Omental fat pad (tissue), 4 donors: ENCODE measurements around the gene KLHDC4. TPM values are rescaled to one million over a fixed set of nuclear protein-coding genes. Genes with fewer than 3 reads are reported as not detected.

Experiments
- ATAC-seq: fragments of 150-250 bp; one replicate; pipeline ENCODE4 v1.9.1; 2016; ENCODE audit warnings: mild to moderate bottlenecking, moderate library complexity; ENCODE audit not compliant: low FRiP score
- DNase-seq: peaks from one replicate; pipeline ENCODE4 v3.0.0-alpha.2; 2019; ENCODE audit warnings: low spot score
- total RNA-seq, 4 donors: library from RNA; depleted of rRNA; stranded (reverse); fragments of >200 nt; gene quantifications; one replicate each; pipeline ENCODE4 v1.1.0, GENCODE V29; 2016
- TF ChIP-seq, protein P1 (sequence below), 3 donors: fragments of 450-650 bp; IDR thresholded peaks; one replicate each; pipeline ENCODE4 v1.5.1; 2016 to 2017; ENCODE audit warnings: antibody characterized with exemption in 3 of 3, mild to moderate bottlenecking in 3 of 3, moderate library complexity in 2 of 3

Gene KLHDC4
- total RNA-seq, 4 donors from 2014 or later: 21.7 to 53.8 (median 25.5) TPM

DNA sequence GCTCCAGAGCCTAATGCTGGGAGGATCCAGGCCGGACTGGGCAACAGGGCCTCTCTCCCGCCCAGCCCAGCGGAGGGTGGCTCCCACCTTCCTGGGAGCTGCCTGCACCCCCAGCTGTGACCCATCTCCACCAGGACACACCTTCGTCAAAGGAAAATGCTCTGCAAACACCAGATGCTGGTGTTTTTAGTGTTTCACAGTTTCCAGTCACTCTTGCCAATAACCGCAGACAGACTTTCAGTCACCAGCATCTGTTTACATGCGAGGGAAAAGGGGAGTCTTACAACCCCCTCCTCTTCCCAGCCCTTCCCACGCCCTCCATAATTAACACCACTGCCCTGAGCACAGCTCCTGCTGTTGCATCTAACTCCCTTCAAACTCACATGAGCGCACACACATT is 25.3 kb downstream of the KLHDC4 start:
- DNase-seq (no peak), ATAC-seq (no peak)
- TF ChIP-seq, protein P1, sequence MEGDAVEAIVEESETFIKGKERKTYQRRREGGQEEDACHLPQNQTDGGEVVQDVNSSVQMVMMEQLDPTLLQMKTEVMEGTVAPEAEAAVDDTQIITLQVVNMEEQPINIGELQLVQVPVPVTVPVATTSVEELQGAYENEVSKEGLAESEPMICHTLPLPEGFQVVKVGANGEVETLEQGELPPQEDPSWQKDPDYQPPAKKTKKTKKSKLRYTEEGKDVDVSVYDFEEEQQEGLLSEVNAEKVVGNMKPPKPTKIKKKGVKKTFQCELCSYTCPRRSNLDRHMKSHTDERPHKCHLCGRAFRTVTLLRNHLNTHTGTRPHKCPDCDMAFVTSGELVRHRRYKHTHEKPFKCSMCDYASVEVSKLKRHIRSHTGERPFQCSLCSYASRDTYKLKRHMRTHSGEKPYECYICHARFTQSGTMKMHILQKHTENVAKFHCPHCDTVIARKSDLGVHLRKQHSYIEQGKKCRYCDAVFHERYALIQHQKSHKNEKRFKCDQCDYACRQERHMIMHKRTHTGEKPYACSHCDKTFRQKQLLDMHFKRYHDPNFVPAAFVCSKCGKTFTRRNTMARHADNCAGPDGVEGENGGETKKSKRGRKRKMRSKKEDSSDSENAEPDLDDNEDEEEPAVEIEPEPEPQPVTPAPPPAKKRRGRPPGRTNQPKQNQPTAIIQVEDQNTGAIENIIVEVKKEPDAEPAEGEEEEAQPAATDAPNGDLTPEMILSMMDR (IDR thresholded peaks at IDR 0.05): no peak

DNA sequence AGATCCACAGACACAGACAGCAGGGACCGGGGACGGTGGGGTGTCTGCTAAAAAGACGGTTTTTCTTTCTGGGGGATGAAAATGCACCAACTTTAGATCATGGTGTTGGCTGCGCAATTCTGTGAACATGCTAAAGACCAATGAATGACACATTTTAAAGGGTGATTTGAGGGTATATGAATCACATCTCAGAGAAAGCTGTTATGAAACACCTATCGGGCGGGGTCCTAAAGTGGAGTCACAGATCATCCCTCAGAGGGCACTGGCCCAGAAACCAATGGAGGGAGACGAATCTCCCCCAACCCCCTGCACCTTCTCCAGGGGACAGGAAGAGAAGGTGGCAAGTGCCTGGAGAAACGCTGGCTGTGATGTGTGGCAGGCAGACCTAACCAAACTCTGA is 26.0 kb downstream of the KLHDC4 start:
- ATAC-seq: no peak
- TF ChIP-seq, protein P1 (IDR thresholded peaks at IDR 0.05): no peak

DNA sequence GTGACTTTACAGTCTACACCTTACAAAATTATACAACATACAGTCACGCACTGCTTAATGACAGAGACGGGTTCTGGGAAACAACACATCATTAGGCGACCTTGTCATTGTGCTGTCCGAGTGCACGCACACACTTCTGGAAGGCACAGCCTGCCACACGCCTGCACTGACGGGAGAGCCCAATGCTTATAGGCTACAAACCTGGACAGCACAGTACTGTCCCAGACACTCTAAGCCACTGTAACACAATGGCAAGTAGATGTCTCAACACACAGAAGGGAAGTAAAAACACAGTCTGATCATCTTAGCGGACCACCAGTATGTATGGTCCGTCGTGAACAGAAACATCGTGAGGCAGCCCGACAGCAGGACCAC is 29.8 kb downstream of the KLHDC4 start:
- TF ChIP-seq, protein P1 (IDR thresholded peaks at IDR 0.05): no peak
- ATAC-seq: no peak
- no peak for DNase-seq

More for the DNA sequence above, 26.0 kb downstream of the KLHDC4 start:
- no peak for DNase-seq

DNA sequence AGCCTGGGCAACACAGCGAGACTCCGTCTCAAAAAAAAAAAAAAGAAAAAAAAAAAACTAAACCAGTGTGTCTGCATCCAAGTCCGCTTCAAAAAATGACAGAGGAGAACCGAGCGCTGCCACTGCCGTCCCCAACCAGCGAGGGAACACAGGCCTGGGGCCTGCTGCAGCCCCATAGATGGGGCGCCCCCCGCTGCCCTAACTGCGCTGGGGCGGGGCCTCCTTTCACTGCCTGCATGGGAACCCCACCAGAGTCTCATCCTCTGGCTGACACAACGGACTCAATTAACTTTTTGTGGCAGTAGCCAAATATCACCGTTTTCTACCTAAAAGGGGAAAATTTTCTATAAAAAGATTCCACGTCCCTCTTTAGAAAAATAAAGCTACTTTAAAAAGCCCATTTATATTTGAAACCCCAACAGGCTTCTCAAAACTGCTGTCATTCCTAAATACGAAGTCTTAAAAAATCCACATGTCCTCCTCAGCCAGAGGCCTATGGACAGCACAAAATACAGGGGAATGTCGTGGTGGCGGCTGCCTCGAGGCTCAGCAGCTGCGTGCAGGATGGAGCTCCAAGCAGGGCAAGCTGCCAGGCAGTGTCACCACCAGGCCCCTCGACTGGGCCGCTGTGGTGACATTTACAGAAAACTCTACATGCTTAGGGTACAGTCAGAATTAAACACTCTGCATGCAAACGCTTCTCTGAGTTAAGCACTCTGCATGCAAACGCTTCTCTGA is 30.3 kb downstream of the KLHDC4 start:
- DNase-seq (no peak), ATAC-seq (no peak)
- TF ChIP-seq, protein P1 (IDR thresholded peaks at IDR 0.05): no peak

DNA sequence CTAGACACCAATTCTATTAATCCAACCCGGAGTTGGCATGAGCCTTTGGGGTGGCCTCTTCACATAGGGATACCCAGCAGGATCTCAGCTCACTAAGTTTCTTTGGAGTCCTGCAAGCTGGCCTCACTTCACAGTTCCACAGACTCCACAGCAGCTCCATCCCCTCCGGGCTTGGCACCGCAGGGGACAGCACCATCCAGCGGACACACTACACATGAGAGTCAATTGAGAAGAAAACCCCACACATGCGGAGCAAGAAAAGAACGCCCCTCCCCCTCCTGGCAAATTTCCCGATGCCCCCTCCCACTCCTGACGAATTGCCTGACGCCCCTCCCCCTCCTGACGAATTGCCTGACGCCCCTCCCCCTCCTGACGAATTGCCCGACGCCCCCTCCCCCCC is 31.1 kb downstream of the KLHDC4 start:
- TF ChIP-seq, protein P1 (IDR thresholded peaks at IDR 0.05): no peak
- ATAC-seq: no peak

DNA sequence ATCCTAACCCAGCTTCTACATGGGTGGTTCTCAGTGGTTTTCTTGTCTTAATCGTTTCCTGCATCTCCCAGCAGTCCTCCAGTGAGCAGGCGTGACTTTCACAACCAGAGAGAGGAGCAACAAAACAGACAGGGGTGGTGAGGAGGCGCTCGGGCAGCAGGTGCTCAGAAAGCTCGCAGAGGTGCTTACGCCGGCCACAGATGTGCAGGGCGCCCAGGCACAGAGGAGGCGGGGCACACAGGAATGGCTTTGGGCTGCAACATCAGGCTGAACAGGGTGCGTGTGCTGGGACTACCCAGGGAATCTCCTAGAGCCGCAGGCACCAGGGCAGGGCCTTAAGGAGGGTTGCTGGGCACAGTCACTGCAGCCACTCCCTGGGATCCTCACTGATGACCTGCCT is 32.6 kb downstream of the KLHDC4 start:
- TF ChIP-seq, protein P1 (IDR thresholded peaks at IDR 0.05): no peak
- ATAC-seq (no peak), DNase-seq (no peak)

More for the DNA sequence above, 31.1 kb downstream of the KLHDC4 start:
- no peak for DNase-seq

DNA sequence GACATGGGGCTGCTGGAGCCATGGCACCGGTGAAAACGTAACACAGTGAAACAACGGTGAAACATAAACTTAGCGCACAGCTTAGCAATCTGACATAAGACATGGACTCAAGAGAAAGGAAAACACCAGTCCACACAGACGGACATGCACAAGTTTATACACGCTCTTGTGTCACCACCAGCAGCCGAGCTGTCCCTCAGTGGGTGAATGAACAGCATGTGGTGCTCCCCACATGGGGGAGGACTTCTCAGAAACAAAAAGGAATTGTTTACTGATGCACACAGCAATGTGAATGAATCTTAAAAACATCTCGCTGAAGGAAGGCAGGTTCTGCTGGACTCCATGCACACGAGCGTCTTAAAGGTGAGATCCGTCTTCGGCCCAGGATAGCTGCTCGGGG is 34.2 kb downstream of the KLHDC4 start:
- DNase-seq (no peak), ATAC-seq (no peak)
- TF ChIP-seq, protein P1 (IDR thresholded peaks at IDR 0.05): no peak
